Suprapubic skin (tissue), 3 donors: ENCODE measurements around the gene GSTT2B.

Source experiments
- EP300 ChIP-seq: sonication (generic); formaldehyde crosslinking; IDR thresholded peaks from one replicate; pipeline ENCODE4 v1.6.1; 2017; ENCODE audit warnings: antibody characterized with exemption
- TF ChIP-seq, protein P1 (sequence below), 2 donors: fragments of 200-600 bp in 1 of 2; fragments of 450-650 bp in 1 of 2; sonication (generic) in 1 of 2; IDR thresholded peaks; one replicate each; pipeline ENCODE4 v1.5.1; 2016 to 2019; ENCODE audit warnings: antibody characterized with exemption in 2 of 2, mild to moderate bottlenecking in 1 of 2, moderate library complexity in 1 of 2

DNA sequence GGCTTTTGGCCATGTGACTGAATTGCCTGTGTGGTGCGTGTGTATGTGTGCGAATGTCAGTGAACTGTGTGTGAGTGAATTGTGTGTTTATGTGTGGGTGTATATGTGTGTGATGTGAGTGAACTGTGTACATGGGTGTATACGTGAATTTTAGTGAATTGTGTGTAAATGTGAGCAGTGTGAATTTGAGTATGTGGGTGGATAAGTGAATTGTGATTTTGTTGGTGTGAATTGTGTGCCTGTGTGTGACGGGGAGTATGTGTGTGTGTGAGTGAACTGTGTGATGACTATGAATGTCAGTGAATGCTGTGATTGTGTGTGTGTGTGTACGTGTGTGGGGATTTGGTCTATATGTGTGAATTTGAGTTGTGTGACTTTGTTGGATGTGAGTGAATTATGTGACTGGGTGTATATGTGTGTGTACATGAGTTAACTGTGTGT is 9.2 kb upstream of the GSTT2B start:
- TF ChIP-seq, protein P1, sequence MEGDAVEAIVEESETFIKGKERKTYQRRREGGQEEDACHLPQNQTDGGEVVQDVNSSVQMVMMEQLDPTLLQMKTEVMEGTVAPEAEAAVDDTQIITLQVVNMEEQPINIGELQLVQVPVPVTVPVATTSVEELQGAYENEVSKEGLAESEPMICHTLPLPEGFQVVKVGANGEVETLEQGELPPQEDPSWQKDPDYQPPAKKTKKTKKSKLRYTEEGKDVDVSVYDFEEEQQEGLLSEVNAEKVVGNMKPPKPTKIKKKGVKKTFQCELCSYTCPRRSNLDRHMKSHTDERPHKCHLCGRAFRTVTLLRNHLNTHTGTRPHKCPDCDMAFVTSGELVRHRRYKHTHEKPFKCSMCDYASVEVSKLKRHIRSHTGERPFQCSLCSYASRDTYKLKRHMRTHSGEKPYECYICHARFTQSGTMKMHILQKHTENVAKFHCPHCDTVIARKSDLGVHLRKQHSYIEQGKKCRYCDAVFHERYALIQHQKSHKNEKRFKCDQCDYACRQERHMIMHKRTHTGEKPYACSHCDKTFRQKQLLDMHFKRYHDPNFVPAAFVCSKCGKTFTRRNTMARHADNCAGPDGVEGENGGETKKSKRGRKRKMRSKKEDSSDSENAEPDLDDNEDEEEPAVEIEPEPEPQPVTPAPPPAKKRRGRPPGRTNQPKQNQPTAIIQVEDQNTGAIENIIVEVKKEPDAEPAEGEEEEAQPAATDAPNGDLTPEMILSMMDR (IDR thresholded peaks at IDR 0.05): no peak
- TF ChIP-seq EP300: no peak
